Activated B cell treated with CpG ODN at 0.5 μM for 24 hours (primary cell): ENCODE results near the gene SLC25A41. TPM values are rescaled to one million over a fixed set of nuclear protein-coding genes. Genes with fewer than 3 reads are reported as not detected.

Experiments used
- ATAC-seq: fragments of 200-7000 bp; cut with Tn5 transposase; one replicate; pipeline ENCODE4 v1.10.0; 2021; ENCODE audit warnings: low read depth, mild to moderate bottlenecking, moderate library complexity
- CTCF ChIA-PET: fragments of 350-600 bp; sonication (Branson Sonifier 250); formaldehyde crosslinking; loops from one replicate; lab custom pipeline; 2021; ENCODE audit warnings: antibody characterized with exemption; lab: Charles Lee
- POLR2A ChIA-PET: fragments of 350-600 bp; sonication (Branson Sonifier 250); formaldehyde crosslinking; loops from one replicate; lab custom pipeline; 2021; ENCODE audit warnings: antibody characterized with exemption; lab: Charles Lee
- DNase-seq: peaks from one replicate; pipeline ENCODE4 v3.0.0; 2022
- H3K27ac Mint-ChIP-seq: one replicate; pipeline ENCODE4 v1.8.0; 2020; ENCODE audit warnings: mixed read lengths
- H3K27me3 Mint-ChIP-seq: one replicate; pipeline ENCODE4 v1.8.0; 2021; ENCODE audit warnings: mixed read lengths
- H3K36me3 Mint-ChIP-seq: one replicate; pipeline ENCODE4 v1.8.0; 2021; ENCODE audit warnings: low read depth, mixed read lengths
- H3K4me1 Mint-ChIP-seq: one replicate; pipeline ENCODE4 v1.8.0; 2021; ENCODE audit warnings: mixed read lengths
- H3K4me3 Mint-ChIP-seq: one replicate; pipeline ENCODE4 v1.8.0; 2020; ENCODE audit warnings: mild to moderate bottlenecking, mixed read lengths
- H3K9me3 Mint-ChIP-seq: one replicate; pipeline ENCODE4 v1.8.0; 2020; ENCODE audit warnings: mixed read lengths
- CTCF ChIP-seq: fragments of 200-600 bp; IDR thresholded peaks from one replicate; pipeline ENCODE4 v1.8.0; 2022; ENCODE audit warnings: antibody characterized with exemption, mild to moderate bottlenecking
- intact Hi-C: fragments of 100-400 bp; cut with micrococcal nuclease; formaldehyde crosslinking; loops from one replicate; pipeline ENCODE4 v1.15.1; 2024
- total RNA-seq: library from RNA; stranded (reverse); gene quantifications from 2 replicates; pipeline ENCODE4 v1.2.3, GENCODE V29; 2022

SLC25A41 gene
- total RNA-seq, 1 donor from 2014 or later: 0.40 TPM

GRCh38 chr19:6442087-6442688 lies 8.6 kb upstream of the SLC25A41 start:
- H3K27me3 Mint-ChIP-seq: no peaks in the 10 kb centered on the region
- H3K4me1 Mint-ChIP-seq: no peaks in the 10 kb centered on the region
- ATAC-seq (no peak), DNase-seq (no peak)
- no peak overlapping the region for H3K27ac Mint-ChIP-seq
- CTCF ChIA-PET: no interaction called here
- no peak for TF ChIP-seq CTCF
- intact Hi-C loops: no loop called here
- peaks cover 1% of the 10 kb centered on the region for H3K9me3 Mint-ChIP-seq
- POLR2A ChIA-PET: no interaction called here
- H3K36me3 Mint-ChIP-seq: peaks cover 4% of the 10 kb centered on the region
- no peak overlapping the region for H3K4me3 Mint-ChIP-seq

- CTCF ChIA-PET: no interaction called here
Observed at GRCh38 chr19:6440905-6441304, 7.3 kb upstream of the SLC25A41 start.

GRCh38 chr19:6439743-6440142 lies 6.2 kb upstream of the SLC25A41 start:
- H3K36me3 Mint-ChIP-seq: no peaks in the 10 kb centered on the region
- ChIA-PET POLR2A (no interaction called here), CTCF (no interaction called here)
- H3K27ac Mint-ChIP-seq: no peak overlapping the region
- intact Hi-C loops: no loop called here
- H3K4me1 Mint-ChIP-seq: no peaks in the 10 kb centered on the region
- H3K4me3 Mint-ChIP-seq: no peak overlapping the region
- ATAC-seq (no peak), DNase-seq (no peak)
- no peaks in the 10 kb centered on the region for H3K9me3 Mint-ChIP-seq
- no peaks in the 10 kb centered on the region for H3K27me3 Mint-ChIP-seq
- no peak for TF ChIP-seq CTCF

More at GRCh38 chr19:6440905-6441304, 7.3 kb upstream of the SLC25A41 start:
- intact Hi-C loops: no loop called here
- Mint-ChIP-seq H3K27ac (no peak overlapping the region), H3K4me3 (no peak overlapping the region), H3K36me3 (no peaks in the 10 kb centered on the region), H3K9me3 (no peaks in the 10 kb centered on the region), H3K27me3 (no peaks in the 10 kb centered on the region), H3K4me1 (no peaks in the 10 kb centered on the region)
- POLR2A ChIA-PET: no interaction called here
- no peak for TF ChIP-seq CTCF
- DNase-seq: no peak
- no peak for ATAC-seq

- POLR2A ChIA-PET: no interaction called here
- CTCF ChIA-PET: no interaction called here
- ATAC-seq (no peak), DNase-seq (no peak)
- no peak for TF ChIP-seq CTCF
- intact Hi-C loops: no loop called here
- no peaks in the 10 kb centered on the region for H3K27me3 Mint-ChIP-seq
- no peak overlapping the region for H3K27ac Mint-ChIP-seq
- no peaks in the 10 kb centered on the region for H3K36me3 Mint-ChIP-seq
- no peaks in the 10 kb centered on the region for H3K9me3 Mint-ChIP-seq
- H3K4me3 Mint-ChIP-seq: no peak overlapping the region
- no peaks in the 10 kb centered on the region for H3K4me1 Mint-ChIP-seq
Observed at GRCh38 chr19:6433165-6433564, 398 bp downstream of the SLC25A41 start.

GRCh38 chr19:6431891-6432290 lies 1.7 kb downstream of the SLC25A41 start:
- H3K27me3 Mint-ChIP-seq: no peaks in the 10 kb centered on the region
- H3K36me3 Mint-ChIP-seq: no peaks in the 10 kb centered on the region
- ChIA-PET POLR2A (interaction anchor here (0.7 kb wide), 1 partner anchor 88 kb away, joined by 3 read pairs; no protein-coding TSS in a partner anchor), CTCF (no interaction called here)
- no peak for TF ChIP-seq CTCF
- no peak for ATAC-seq
- DNase-seq: no peak
- intact Hi-C loops: no loop called here
- no peak overlapping the region for H3K27ac Mint-ChIP-seq
- H3K9me3 Mint-ChIP-seq: no peaks in the 10 kb centered on the region
- no peaks in the 10 kb centered on the region for H3K4me1 Mint-ChIP-seq
- H3K4me3 Mint-ChIP-seq: no peak overlapping the region
